GM13976 (cell line): ENCODE results near the gene RPL5.

Experiments
- DNase-seq: peaks from one replicate; pipeline ENCODE4 v3.0.0; 2012; ENCODE audit warnings: low spot score
- in situ Hi-C: fragments of 300-500 bp; cut with MboI; formaldehyde crosslinking; loops from one replicate; pipeline ENCODE4 v1.12.0; 2022; ENCODE audit warnings: low sequenced_read_pairs, mixed read lengths, inconsistent platforms; ENCODE audit not compliant: unreplicated experiment
- TF ChIP-seq, protein P1 (sequence below): IDR thresholded peaks from 2 replicates; pipeline ENCODE4 v1.5.1; 2012; ENCODE audit warnings: borderline replicate concordance, mild to moderate bottlenecking; ENCODE audit not compliant: insufficient read depth; ENCODE audit errors: extremely low read depth, missing control alignments, control extremely low read depth

RPL5 gene

DNA sequence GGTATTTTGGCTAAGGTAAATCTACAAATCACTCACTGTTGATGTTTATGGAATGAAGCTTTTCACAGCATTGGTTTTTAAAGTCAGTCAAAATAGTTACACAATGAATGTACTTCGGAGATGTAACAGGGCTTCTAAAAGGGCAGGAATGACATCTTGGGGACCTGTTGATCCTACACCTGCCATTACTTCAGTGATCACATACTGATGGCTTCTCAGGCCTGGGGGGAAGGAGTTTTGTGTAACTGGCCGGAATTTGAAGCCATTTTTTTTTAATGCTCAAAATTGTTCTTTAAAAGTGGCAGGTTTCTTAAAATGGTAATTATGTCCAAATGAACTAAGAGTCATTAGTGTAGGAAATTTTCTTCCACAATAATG lies 11.2 kb downstream of the RPL5 start:
- DNase-seq = no peak
- in situ Hi-C loops = no loop called here
- TF ChIP-seq, protein P1, sequence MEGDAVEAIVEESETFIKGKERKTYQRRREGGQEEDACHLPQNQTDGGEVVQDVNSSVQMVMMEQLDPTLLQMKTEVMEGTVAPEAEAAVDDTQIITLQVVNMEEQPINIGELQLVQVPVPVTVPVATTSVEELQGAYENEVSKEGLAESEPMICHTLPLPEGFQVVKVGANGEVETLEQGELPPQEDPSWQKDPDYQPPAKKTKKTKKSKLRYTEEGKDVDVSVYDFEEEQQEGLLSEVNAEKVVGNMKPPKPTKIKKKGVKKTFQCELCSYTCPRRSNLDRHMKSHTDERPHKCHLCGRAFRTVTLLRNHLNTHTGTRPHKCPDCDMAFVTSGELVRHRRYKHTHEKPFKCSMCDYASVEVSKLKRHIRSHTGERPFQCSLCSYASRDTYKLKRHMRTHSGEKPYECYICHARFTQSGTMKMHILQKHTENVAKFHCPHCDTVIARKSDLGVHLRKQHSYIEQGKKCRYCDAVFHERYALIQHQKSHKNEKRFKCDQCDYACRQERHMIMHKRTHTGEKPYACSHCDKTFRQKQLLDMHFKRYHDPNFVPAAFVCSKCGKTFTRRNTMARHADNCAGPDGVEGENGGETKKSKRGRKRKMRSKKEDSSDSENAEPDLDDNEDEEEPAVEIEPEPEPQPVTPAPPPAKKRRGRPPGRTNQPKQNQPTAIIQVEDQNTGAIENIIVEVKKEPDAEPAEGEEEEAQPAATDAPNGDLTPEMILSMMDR = no peak

DNA sequence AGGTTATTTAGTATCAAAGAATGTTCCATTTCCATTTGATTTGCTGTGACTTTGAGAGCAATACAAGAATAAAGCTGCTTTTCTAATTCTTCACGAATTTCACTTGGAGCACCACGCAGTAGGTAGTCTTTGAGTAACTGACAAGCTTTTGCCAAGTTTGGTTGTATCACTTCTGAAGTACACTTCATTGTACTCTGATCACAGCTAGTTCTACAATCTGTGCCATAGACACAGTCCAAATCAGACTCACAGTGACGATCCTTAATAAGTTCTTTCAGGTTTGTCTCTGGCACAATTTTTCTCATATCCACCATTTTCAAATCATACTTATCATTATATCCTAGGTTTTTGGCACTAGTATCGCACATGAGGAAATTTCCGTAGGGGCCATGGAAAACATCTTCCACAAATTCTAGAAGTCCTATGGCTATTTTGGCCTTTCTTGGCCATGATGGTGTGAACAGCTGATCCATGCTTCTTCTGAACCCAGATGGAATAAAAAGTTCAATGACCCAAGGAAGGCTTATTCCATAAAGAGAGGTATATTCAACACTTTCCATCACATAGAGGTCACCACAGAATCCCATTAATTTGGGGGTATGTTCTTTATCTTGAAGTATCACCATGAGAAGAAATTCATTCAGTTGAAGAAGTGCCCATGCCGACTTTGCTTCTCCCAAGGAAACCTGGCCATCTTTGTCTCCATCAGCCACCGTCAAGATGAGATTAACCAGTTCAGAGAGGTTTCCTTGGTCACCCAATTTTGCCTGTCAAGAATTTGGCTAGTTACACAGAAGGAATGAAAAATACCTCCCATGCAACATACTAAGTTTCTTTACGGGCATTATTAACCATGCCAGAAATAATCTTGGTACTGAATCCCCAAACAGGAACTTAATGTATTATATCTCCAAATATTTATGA lies 11.9 kb downstream of the RPL5 start:
- DNase-seq = no peak
- in situ Hi-C loops = no loop called here
- TF ChIP-seq, protein P1 = no peak

DNA sequence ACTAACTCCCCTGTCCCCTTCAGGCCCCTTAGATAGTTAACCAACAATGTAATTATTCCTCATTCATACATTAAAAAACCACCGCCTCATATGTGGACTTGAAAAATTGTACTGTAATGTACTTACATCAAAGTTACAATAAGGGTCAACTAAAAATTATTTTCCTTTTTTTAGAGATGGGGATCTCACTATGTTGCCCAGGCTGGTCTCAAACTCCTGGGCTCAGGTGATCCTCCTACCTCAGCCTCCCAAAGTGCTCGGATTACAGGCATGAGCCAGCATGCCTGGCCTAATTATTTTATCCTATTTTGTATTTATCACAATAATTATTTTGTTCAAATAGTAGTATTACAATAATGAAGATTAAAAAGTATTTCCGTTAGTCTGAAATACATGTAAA lies 12.6 kb downstream of the RPL5 start:
- TF ChIP-seq, protein P1 = no peak
- in situ Hi-C loops = no loop called here
- no peak for DNase-seq

DNA sequence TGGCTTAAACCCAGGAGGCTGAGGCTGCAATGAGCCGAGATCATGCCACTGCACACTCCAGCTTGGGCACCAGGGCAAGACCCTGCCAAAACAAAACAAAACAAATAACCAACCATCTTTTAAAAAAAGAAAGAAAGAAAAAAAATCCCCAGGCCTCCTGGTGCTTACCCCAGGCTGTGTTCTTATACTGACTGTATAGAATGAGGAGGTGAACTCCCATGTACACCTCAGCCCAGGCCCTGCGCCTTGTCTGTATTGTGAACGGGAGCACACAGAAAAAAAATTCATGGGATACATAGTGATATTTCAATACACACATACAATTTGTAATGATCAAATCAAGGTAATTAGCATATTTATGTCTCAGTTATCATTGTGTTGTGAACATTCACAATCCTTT lies 14.1 kb downstream of the RPL5 start:
- DNase-seq = no peak
- TF ChIP-seq, protein P1 = no peak
- in situ Hi-C loops = no loop called here

DNA sequence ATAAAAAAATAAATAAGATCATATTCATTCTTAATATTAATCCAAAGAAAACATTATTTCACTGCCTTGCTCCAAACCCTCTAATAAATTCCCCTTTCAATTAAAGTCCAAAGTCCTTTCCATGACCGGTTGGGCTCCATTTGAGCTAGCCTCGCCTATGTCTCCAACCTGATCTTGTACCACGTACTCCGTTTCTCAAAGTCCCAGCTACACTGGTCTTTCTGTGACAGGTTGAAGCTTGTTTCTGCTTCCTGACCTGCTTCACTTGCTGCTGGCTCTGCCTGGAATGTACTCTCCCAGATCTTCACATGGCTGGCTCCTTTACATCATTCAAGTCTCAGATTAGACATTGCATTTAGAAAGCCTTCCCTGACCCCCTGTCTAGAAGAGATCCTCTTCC lies 16.4 kb downstream of the RPL5 start:
- in situ Hi-C loops = no loop called here
- DNase-seq = no peak
- TF ChIP-seq, protein P1 = no peak

DNA sequence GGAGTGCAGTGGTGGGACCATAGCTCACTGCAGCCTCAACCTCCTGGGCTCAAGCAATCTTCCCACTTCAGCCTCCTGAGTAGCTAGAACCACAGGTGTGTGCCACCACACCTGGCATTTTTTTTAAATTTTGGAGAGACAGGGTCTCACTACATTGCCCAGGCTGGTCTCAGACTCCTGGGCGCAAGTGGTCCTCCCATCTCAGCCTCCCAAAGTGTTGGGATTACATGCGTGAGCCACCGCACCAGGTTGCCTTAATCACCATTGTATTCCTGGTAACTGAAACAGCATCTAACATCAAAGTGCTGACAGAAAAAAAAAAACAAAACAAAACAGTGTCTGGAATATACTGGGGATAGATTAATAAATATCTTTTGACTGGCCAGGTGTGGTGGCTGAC lies 18.2 kb downstream of the RPL5 start:
- TF ChIP-seq, protein P1 = no peak
- in situ Hi-C loops = no loop called here
- no peak for DNase-seq
